SHP77 (cell line): ENCODE data around the gene EHMT1.
"Not testable (repeated sequence)": the region's sequence is repeated elsewhere in the genome, so short reads cannot be mapped to it uniquely, and the experiment has no call there.

Experiments used
- DNase-seq, 2 experiments: peaks; one replicate each; lab custom pipeline; 2025; lab: John Stamatoyannopoulos, UW

EHMT1 gene

DNA sequence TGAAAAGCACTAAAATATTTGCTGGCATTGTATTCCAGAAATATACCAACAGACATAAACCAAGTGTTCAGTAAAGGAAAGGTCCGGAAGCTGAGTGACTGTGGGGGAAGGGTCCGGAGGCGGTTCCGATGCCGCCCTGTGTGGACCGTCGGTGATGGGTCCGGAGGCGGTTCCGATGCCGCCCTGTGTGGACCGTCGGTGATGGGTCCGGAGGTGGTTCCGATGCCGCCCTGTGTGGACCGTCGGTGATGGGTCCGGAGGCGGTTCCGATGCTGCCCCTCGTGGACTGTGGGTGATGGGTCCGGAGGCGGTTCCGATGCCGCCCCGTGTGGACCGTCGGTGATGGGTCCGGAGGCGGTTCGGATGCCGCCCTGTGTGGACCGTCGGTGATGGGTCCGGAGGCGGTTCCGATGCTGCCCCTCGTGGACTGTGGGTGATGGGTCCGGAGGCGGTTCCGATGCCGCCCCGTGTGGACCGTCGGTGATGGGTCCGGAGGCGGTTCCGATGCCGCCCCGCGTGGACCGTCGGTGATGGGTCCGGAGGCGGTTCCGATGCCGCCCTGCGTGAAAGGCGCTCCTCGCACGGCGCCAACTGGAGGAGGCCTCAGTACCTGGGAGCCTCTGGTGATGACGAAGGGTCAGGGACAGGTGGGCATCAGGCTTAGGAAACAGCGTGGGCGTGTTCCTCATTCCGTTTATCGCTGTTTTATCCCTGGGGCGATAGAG lies 191.1 kb downstream of the EHMT1 start:
- DNase-seq: not testable (repeated sequence)

DNA sequence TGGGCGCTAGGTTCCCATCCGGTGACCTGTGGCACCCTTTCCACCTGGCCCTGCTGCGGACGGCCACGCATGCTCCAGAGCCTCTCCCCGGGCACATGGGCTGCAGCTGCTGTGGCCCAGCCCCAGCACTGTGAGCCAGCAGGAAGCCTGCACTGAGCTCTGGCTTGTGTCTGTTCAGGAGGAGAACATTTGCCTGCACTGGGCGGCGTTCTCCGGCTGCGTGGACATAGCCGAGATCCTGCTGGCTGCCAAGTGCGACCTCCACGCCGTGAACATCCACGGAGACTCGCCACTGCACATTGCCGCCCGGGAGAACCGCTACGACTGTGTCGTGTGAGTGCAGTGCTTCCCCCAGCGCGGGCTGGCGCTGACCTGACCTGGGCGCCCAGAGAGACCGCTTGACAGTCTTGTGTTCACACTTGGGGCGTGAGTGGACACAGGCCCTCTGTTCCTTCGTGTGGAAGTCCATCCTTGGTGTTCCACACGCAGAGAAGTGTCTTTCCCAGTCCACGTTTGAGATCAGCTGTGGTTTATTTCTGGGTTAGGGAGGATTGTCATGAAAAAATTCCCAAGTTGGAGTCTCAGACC lies 192.6 kb downstream of the EHMT1 start:
- DNase-seq: no peak

DNA sequence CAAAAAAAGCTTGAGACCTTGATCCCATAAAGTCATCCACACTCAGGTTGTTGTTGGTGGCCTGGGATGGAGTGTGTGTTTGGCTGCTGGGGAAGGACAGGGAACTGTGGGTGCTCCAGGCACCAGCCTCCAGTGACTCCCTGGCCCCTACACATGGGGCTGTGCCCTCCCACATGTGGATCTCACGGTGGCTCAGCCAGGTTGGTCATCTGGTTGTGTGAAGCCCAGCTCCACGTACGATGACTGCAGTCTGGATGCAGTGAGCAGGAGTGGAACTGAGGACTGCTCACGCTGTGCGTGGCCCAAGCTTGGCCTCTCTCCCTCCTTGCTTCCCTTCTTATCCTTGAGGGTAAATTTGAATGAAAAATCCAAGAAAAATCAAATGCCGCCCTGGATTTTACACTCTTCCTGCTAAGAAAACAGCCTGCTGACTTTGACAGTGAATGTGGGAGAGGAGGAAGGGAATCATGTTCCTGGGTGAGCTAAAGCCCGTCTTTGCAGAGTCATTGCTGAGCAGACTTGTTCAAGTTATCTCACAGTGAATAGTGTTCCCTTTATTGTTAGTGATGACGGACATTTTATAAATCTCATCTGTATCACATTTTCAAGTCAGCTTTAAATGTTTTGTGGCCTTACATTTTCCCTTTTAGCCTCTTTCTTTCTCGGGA lies 193.7 kb downstream of the EHMT1 start:
- DNase-seq: no peak

DNA sequence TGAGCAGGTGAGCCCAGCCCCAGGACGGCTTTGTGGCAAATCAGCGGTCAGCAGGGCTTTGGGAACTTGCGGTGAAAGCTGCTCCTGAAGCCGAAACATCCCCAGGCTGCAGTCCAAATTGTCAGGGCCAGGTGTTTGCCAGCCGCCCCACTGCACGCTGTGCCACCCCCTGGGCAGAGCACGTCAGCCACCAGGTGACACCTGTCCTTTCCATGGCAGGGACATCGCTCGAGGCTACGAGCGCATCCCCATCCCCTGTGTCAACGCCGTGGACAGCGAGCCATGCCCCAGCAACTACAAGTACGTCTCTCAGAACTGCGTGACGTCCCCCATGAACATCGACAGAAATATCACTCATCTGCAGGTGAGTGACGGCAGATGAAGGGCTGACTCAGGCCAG lies 194.4 kb downstream of the EHMT1 start:
- no peak for DNase-seq

DNA sequence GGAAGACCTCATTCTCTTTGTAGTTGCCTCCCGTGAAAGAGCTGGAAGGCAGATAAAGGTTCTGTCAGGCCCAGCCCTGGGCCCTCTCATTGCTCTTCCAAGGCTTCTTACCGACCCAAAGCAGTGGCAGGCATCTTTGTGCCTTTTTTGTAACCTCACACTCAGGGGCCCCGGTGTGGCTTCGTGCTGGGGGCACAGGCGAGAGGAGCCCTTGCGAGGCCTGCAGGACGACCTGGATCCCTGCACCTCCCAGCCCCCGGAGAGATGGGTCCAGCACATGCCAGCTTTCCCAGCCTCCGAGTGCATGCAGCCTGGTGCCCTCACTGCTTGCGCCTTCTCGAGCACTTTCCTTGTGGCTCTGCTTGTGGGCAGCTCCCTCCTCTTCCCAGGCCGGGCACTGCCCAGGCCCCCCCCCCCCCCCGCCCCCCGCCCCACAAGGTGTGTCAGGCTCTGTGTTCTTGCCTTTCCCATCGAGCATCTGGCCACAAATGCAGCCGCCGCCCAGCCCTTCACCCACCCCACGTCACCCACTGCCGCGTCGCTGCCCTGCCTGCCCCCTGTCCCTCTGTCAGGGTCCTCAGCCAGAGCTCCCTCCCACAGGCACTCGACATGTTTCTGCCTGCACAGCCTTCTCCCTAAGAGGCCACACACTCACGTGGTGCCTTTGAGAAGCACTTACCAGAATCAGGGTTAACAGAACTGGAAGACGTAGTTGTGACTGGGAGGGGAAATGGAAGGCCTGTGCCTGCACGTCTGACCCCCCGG lies 195.0 kb downstream of the EHMT1 start:
- DNase-seq: no peak

DNA sequence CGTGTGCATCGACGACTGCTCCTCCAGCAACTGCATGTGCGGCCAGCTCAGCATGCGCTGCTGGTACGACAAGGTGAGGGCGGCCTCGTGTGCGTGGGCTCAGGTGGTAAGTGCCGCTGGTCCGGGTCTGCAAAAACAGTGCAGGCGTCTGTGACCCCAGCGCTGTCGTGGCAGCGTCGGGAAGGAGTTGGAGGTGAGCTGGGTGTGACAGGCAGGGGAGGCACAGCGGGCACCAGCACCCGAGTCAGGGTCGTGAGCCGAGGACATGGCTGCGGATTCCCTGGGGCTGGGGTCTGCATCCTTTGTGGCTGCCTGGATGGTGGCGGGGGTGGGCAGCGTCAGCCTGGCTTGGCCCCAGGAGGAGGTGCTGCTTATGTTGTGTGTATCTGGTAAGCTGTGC lies 195.6 kb downstream of the EHMT1 start:
- DNase-seq: no peak

DNA sequence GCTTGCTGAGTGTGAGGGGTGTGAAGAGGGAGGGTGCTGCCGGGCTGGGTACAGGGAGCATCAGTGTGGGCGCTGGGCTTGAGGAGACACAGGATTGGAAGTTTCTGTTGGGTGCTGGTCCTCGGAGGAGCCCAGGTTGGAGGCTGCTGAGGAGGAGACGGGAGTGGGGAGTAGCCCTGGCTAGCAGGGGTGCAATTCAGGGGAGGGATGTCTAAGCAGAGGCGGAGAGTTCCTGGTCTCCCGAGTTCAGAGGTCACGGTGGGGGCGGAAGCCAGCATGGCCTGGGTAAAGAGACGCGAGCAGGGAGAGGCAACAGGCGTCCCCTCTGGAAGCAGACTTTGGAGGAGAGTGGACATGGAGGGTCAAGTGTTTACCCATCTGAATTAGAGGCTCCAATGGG lies 196.0 kb downstream of the EHMT1 start:
- no peak for DNase-seq

DNA sequence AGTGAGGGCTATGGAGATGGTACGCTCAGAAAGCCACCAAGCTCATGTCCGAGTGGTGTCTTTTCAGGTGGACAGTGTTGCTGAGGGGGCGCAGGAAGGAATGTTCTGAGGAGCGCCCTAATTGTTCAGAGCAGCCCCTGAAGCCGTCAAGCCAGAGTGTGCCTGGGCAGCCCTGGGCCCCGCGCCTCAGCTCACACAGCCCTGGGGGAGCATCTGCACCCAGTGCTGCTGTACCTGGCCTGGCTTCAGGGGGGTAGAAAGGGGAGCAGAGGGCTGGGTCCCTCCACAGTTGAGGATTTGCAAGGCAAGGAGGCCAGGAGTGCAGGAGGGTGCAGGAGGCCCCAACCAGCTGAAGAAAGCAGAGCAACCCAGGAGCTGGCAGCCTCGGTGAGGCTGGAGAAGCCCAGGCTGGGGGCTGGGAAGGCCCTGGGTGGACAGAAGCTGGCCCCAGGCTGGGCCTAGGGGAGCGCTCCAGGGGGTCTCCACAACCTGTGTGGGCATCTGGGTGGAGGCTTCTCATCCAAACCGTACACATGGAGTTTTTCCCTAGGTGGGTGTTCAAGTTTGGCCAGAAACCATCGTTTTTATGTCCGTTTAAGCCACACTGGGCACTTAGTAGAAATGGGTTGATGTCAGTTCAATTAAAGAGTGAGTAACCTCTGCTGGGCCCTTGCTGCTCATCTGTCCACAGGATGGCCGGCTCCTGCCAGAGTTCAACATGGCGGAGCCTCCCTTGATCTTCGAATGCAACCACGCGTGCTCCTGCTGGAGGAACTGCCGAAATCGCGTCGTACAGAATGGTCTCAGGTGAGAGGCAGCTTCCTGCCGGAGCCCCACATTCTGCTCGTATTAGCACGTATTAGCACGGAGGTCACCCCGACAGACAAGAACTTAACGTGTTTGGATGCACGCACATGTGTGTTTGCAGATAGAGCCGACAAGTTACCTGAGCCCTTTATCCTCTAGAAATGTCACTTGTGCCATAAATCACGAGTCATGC lies 196.8 kb downstream of the EHMT1 start:
- DNase-seq: no peak

DNA sequence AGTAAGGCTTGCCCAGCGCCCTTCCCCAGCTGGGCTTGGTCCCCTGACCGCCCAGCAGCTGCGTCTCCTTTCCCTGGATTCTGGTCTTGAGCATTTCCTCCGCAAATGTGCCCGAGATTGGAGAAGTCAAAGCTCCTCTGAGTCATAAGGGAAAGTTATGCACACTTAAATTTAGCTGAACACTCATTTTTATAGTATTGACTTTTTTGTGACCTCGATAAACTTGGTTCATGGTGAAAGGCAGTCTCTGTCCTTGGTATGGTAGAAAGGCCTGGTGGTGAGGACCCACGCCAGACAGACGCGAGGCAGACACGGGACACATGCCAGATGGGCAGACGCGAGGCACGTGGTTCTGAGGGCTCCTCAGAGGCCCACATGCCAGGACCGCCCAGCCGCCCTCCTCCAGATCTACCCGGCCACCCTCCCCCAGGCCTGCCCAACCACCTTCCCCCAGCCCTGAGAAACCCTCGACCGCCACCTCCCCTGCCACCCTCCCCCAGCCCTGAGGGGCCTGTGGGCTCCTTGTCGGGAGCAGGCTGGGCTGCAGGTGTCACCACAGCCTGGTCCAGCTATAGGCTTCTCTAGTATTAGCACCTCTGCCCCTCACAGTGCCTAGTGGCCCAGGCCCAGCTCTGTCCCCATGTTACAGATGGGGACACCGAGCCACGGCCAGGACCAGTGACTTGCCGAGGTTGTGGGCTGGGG lies 197.9 kb downstream of the EHMT1 start:
- DNase-seq: no peak

DNA sequence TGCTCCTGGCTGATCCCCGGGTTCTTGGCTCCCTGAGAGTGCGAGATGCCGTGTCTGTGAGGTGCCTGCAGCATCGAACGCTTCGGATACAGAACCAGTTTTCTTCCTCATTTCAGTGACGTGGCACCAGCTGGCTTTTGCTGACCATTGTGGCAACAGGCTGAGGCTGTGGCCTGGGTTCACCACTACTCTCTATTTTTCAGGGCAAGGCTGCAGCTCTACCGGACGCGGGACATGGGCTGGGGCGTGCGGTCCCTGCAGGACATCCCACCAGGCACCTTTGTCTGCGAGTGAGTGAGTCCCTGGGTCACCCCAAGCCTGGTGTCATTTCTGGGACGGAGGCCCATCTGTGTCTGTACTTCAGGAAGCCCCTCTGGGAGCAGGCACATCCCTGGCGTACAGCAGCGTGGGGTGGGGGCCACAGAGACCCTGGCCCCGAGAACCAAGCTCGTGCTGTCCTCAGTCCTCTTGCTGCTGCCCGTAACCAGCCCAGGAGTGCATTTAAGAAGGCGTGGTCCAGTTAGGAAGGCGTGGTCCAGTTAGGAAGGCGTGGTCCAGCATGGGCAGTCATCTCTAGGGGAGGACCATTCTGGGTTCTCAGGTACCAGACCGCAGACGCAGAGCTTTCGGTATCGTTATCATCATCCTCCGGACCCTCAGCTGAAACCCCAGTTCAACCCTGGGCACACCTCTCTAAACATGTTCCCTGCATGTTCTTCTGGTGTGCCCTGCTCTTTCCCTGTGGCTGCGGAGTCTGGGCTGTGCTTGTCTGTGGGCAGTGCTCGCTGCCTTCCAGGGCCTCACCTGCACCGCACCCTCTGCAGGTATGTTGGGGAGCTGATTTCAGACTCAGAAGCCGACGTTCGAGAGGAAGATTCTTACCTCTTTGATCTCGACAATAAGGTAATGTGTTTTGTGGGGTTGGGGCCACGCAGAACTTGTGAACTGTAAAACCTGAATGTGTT lies 198.7 kb downstream of the EHMT1 start:
- DNase-seq: no peak

DNA sequence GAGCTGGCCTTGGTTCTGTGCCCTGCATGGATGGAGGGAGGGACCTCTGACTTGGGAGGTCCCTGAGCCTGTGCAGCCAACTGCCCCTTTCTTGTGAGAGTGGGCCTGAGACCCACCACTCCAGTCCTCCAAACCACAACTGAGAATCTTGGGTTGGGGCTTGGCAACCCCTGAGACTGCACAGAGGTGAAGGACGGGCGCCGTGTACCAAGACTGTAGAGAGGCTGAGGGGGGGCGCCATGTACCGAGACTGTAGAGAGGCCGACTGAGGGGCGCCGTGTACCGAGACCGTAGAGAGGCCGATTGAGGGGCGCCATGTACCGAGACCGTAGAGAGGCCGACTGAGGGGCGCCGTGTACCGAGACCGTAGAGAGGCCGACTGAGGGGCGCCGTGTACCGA lies 199.5 kb downstream of the EHMT1 start:
- no peak for DNase-seq

DNA sequence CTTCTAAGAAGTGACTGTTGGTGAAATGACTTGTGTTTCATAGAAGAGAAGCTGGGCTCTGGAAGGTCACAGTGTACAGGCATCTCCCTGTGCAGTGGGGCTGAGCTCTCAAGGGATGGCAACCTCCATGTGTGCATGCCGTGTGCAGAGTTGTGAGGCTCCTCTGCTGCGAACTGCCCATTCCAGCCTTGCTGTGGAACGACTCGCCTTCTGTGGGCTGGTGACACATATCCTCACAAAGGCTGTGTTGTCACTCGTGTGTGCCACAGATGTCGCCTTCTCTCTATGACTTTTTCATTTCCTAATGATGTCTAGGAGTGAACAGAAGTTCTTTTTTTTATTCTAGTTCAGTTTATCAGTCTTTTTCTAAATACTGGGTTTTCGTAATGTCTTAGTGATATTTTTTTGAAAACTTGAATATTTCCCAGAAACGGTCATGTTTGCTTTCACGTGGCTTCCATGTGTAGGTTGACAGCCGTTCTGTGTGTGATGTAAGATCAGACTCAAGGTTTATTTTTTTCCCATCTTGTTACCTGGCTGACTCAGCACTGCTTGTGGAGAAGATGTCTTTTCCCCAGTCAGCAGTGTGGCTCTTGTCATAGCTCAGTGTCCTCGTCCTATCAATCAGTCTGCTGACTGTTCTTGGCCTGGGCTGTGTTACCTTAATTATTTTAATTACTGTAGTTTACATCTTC lies 201.5 kb downstream of the EHMT1 start:
- DNase-seq: no peak

DNA sequence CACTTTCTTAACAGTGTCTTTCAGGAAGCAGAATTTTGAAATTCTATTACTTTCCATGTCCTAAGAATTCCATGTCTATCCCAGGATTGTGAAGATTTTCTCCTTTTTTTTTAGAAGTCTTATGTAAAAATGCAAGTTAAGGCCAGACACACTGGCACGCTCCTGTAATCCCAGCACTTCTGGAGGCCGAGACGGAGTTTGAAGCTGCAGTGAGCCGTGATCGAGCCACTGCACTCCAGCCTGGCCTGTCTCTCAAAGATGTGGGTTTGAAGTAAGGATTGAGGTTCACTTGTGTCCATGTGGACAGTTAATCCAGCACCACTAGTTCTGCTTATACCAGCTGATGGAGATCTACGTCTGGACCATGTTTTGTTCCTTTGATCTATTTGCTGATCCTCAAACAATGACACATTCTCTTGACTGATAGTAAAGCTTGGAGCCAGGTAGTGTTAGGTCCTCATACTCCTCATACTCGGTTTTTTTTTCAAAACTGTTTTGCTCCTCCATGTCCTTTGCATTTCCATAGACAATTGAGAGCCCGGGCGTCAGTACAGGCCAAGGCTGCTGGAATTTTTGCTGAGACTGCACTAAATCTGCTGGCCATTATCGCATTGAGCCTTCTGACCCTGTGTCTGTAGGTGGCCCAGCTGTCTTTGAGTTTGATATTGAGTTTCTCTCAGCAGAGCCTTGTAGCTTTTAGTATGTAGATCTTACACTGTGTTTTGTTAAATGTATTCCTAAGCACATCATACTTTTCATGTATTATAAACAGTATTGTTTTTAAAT lies 205.4 kb downstream of the EHMT1 start:
- DNase-seq: no peak

DNA sequence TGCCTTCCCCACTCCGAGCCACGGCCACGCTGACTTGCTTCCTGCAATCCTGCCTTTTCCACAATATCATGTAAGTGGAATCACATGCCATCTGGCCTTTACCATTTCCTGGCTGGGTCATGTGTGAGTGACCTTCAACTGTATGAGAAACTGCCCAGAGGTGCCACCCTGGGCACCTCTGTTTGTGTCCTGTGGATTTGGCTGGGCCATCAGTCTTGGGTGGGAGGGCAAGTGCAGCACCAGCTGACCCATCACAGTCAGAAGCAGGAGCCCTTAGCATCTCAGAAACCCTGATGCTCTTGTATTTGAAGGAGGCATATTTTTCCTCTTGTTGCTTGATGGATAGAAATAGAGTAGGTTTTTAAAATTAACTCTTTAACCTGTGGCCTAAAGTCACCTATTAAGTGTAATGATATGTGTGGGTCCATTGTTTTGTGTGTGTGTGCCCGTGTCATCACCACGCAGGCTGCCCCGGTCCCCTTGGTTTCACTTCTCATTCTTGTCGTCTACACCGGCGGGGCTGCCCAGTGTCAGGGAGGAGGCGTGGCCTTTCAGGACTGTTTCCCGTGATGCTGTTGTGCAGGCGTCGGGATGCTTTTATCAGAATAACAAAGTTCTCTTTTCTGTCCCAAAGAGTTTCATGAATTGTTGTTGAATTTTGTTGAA lies 206.7 kb downstream of the EHMT1 start:
- DNase-seq: no peak

DNA sequence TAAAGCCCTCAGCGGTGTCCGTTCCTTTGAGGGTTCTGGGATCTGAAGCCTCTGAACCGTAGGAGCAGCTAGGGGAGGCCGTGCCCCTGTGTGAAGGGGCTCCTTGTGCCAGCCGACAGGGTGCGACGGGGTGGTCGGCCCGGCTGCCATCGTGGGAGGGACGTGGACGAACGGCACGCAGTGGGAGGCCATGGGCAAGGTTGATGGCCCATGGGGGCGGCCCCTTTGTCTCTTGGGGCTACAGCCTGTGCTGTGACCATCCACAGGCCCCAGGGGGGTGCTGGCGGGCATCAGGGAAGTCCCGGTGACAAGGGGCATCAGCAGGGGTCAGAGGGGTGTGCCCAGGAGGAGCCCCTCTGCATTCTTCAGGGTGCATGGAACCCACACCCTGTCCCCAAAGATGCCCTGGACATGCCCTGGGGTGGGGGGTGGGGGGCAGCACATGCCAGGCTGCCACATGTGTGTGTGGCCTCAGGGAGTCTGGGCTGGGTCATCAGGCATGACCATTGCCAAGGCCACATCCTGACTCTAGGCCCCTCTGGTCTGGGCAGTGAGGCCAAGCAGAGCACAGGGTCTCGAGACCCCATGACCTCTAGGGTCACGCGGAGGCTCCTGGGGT lies 209.2 kb downstream of the EHMT1 start:
- no peak for DNase-seq

DNA sequence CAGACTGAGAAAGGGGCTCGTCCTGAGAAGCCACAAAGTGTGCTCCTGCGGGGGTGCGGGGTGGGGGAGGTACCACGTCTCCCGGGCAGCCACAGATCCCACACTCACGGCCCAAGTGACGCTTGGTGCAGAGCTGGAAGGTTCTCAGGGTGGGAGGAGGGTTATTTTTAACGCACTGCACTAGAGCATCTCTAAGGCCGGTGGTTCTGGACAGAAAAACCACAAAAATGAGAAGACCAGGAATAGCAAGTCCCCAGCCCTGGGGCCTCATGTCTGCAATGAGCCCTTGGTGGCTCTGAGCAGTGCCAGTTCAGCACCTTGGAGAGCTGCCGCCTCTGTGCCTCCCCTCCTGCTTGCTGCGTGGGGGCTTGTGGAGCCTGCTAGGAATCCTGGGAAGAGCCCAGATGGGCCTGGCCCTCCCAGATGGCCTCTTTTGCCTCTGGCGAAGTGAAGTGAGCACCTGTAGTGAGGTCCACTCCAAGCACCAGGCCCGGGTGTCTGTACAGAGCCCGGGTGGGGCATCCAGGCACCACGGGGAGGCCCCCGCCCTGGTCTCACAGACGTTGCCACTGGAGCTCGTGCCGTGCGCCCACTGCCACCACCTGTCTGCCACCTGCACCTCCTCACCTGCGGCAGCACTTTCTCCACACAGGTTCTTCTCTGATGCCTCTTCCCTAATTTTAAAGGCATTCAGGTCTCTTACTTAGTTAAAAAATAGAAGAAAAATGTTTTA lies 209.9 kb downstream of the EHMT1 start:
- DNase-seq: no peak
